NCI-H146 treated with DMSO at 0.1 percent for 48 hours (cell line): ENCODE measurements around the gene SLC25A36.

Source experiments
- DNase-seq: peaks from one replicate; lab custom pipeline; 2025; ENCODE audit not compliant: unreplicated experiment; lab: John Stamatoyannopoulos, UW

SLC25A36 gene, protein sequence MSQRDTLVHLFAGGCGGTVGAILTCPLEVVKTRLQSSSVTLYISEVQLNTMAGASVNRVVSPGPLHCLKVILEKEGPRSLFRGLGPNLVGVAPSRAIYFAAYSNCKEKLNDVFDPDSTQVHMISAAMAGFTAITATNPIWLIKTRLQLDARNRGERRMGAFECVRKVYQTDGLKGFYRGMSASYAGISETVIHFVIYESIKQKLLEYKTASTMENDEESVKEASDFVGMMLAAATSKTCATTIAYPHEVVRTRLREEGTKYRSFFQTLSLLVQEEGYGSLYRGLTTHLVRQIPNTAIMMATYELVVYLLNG

DNA sequence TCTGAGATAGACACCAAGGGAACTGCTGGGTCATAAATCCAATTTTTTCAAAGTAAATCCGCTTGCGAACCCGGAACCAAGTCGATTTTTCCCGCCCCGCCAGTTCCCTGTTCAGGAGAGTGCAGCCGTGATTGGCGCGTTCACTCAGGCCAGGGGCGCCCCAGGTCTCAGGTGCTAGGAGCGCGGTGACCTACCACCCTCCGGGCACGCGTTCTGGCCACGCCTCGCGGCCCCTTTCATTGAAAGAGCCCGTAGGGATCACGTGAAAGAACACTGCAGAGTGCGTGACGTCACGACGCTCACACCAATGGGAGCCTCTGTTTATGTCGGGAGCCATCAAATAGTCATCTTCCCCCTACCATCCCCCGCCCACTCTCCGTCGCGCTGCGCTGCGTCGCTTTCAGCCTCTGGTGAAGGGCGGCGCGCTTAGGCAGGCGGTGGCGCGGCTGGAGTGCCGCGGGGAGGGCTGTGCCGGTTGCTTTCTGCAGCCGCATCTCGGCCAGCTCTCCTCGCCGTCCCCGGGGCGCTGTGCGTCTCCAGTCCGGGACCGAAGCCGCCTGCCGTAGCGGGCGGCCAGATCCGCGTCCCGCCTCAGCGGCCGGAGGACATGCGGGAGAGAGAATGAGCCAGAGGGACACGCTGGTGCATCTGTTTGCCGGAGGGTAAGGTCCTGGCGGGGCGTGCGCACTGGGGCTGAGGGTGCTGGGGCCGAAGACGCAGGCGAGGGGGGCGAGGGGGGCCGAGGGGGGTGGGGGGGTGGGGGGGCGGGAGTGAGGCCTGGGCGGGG, at the start of gene SLC25A36:
TSS of gene SLC25A36 (plus strand) at position 403 of the 787 bp plus-strand sequence. CDS start at position 622, 219 bp downstream.
- DNase-seq: peak; percentile 99

DNA sequence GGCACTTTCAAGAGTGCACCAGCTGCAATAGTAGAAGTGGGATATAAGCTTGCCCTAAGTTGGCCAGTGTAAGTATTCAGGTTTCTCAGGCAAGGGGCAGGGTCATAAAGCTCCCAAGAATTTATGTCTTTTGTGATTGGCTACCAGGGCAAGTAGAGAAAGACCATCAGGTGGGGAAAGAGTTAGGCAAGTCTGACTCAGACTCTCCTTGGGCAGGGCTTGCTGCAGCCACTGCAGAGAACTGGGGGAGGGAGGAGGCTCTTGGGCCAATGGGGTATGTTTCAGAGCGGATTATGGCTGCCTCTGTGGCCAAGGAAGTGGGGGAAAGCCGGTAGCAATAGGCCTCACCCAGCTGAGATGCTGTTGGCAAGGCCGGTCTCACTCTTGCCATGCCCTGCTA, 44.6 kb upstream of the SLC25A36 start:
- DNase-seq: no peak

DNA sequence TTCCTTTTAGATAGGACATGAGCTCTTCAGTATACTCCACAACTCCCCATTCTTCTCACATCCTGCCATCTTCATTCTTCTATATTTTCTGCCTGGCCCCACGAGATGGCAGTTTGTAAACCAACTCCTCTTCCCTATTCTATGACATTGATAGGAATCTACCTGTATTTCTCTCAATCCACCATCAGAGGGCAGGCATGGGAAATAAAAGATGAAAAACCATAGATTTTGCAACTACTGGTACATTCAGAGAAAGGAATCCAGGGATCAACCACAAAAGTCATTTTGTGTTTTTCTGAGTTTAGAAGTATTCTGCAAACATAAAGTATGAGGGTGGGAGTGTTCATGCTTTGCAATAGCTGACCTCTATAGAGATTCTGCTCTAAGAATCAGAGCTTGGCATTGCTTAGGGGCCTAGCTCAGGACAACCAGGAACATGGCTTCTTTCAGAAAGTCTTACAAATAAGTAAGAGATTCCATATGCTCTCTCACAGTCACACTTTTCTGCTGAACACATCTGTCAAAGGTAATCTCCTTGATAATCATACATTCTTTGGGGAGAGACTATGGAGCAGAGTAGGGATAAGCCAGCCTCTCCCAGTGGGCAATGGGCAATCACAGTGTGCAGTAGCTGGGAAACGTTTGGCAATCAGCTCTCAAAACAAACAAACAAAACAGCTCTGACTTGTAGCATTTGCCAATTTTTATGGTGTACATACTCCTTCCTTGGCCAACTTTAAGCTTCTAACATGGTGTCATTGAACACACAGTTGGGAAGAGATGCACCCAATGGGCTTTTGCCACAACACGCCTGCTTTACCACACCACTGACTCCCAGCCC, 43.1 kb upstream of the SLC25A36 start:
- DNase-seq: peak; percentile 77

DNA sequence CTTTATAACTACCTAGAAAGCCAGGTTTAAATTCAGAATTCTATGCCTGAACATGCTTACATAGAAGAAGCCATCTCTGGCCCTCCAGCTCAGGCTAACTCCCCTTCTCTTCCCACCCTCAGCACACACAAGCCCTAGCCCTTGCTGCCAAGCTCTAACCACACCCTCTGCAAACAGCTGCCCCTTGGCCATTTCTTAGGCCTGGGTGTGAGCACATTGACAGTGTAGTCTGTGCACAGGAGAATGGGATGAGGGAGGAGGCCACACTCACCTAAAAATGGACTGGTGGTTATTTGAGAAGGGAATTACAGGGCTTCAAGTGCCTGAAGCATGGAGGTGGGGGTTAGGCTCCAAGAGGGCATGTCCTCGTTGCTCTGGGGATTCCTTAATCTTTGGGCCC, 42.3 kb upstream of the SLC25A36 start:
- no peak for DNase-seq

DNA sequence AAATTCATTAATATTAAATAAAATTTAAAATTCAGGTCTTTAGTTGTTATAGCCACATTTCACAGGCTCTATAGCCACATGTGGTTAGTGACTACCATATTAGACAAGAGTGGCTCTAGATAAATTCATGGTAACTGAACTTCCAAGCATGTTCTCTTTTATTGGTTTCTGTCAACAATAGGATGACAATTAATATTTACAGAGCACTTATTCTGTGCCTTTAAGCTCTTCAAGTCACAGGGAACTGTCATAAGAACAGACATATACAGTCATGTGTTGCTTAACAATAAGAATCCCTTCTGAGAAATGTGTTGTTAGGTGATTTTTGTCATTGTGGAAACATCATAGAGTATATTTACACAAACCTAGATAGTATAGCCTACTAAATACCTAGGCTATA, 38.8 kb upstream of the SLC25A36 start:
- DNase-seq: no peak

DNA sequence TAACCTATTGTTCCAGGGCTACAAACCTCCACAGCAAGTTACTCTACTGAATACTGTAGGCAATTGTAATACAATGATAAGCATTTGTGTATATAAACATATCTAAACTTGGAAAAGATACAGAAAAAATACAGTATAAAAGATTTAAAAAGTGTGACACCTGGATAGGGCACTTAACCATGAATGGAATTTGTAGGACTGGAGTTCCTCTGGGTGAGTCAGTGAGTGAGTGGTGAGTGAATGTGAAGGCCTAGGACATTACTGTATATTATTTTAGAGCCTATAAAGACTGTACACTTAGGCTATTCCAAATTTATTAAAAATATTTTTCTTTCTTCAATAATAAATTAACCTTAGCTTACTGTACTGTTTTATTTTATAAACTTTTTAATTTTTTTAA, 38.4 kb upstream of the SLC25A36 start:
- no peak for DNase-seq

DNA sequence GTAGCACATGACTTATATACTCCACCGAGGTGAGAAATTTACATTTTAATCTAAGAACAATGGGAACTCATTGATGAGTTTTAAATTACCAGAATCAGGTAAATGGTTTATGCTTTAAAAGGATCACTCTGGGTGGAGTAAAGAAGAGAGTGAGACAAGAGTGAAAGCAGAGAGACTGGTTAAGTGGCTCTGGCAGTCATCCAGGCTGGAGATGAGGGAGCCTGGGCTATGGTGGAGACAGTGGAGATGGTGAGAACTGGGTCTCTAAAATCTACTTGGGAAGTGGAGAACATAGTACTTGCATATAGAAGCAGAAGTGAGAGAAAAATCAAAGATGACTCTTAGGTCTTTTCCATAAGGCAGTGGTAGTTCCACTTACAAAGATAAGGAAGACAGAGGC, 37.1 kb upstream of the SLC25A36 start:
- DNase-seq: no peak

DNA sequence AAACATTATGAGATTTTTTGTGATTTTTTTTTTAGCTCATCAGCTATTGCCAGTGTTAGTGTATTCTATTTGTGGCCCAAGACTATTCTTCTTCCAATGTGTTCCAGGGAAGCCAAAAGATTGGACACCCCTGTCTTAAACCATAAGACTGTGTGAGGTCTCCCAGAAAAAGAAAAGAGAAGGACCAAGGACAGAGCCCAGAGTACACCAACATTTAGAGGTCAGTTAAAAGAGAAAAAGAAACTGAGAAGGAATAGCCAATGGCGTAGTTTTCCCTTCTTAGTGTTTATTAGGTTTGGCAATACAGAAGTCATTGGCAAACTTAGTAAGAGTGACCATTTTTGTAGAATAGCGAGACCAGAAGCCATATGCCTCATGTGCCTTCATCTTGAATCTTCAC, 36.1 kb upstream of the SLC25A36 start:
- no peak for DNase-seq

DNA sequence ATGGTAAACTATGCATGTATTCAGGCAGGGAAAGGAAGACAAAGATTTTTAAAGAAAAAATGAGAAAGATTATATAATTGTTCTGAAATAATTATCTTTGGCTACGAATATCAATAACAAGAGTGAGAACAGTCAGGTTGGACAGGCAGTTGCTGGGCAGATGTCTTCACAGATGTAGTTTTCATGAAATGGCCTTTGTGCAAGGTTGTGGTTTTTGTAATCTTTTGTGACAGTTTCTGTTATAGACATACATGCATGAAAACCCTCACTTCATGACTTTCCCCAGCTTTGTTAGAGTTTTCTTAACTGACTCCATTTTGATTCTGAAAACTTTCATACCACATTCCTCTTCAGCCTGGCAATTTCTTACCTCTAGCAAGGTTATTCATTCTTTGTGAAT, 34.9 kb upstream of the SLC25A36 start:
- no peak for DNase-seq

DNA sequence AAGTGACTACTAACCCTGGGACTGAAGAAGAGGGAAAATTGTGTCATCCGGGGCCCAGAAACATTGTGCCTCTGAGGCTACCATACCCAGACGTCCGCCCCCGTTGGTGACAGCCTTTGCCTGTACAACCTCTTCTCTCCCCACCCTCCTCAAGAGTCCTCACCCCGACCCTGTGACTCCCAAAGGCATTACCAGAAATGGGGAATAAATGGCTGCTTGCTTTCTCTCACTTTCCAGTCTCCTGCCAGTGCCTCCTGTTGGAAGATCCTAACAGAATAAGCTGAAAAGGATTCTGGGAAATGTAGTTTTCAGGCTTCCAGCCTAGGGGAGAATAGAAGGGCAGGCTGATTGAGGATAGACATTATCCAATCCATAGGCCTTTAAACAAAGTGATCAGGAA, 30.8 kb upstream of the SLC25A36 start:
- DNase-seq: no peak

DNA sequence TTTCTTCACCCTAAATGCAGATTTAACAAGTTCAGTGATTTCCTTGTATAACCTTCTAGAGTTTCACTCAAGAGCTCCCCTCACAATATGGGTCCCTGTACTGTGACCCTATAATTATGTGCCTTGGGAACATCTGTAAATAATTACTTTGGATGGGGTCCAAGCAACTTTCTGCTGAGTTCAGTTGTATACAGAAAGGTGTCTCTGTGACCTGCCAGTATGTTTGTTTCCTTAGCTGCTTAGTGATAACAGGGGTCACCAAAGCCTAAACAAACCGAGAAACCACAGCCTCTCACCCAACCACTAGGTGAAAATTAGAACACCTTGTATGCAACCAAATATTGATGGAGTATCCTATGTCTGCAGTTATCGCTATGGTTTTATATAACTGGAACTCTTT, 29.8 kb upstream of the SLC25A36 start:
- DNase-seq: peak; percentile 95

DNA sequence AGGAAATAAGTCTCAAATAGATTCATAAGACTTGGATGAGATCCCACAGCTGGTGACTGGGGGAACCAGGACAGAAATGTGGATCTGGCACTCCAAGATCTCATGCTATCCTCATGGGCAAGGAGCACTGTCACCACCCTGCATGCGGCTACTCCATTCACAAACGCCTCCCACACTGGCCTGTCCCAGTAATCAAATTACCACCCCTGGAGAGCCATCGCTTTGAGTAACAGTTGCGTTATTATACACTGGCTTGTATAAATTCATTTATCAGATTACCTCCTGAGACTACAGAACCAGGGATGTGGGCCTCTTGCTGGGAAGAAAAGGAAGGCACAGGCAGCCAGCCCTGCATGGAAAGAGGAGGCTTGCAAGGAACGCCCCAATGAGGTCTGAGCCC, 27.9 kb upstream of the SLC25A36 start:
- DNase-seq: no peak

DNA sequence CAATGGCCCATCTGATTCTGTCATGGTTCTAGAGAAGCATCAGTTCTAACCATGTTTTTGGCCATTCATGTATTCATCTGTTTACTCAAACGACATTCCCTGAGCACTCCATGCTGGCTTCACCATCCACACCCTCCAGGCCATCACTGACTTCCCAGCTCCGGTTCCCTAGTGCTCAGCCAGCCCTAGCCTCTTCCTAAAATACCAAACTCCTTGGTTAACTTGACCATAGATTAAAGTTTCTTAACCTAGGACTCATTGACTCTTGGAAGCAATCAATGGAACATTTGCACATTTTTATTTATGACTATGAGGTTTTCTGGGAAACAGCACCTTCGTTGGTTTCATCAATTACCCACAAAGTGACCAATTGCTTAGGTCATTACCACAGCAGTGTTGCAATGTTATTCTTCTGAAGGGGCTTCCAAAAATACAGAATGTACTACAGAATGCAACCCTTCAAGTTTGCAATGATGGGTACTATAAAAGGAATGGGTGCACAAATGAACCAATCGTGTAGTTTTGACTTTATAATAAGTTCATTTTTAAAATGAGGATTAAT, 27.2 kb upstream of the SLC25A36 start:
- no peak for DNase-seq

DNA sequence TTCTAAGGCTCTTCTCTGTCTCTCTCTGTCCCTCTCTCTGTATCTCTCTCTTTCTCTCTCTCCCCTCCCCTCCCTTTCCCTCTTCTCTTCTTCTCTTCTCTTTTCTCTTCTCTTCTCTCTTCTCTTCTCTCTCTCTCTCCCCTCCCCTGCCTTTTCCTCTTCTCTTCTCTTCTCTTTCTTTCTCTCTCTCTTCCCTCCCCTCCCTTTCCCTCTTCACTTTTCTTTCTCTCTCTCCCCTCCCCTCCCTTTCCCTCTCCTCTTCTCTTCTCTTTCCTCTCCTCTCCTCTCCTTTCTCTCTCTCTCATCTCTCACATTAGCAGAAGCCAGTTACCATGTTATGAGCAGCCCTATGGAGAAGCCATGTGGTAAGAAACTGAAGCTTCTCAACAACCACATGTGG, 25.0 kb upstream of the SLC25A36 start:
- DNase-seq: no peak

DNA sequence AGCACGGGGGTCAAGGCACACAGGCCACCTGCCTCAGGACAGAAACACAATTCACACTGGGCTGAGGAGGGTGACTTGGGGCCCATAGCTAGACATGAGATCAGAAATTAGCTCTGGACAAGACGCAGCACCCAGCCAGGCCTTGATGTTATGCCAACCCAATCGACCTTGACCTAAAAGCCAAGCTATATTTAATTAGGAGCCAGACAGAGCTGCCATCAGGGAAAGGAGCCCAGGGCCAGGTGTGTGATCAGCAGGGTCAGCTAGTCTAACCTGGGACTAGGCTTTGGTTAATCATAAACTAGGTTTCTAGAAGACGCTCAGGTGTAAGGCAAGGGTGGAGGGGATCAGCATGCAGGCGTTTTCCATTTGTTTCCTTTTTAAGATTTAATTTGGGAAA, 23.9 kb upstream of the SLC25A36 start:
- DNase-seq: no peak

DNA sequence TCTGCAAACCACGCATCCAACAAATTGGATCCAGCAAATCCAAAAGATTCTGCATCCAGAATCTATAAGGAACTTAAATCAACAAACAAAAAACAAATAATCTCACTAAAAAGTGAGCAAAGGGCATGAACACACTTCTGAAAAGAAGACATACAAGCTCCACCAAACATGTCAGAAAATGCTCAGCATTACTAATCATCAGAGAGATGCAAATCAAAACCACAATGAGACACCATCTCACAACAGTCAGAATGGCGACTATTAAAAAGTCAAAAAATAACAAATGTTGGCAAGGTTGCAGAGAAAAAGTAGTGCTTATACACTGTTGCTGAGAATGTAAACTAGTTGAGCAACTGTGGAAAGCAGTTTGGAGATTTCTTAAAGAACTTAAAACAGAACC, 21.6 kb upstream of the SLC25A36 start:
- DNase-seq: no peak

DNA sequence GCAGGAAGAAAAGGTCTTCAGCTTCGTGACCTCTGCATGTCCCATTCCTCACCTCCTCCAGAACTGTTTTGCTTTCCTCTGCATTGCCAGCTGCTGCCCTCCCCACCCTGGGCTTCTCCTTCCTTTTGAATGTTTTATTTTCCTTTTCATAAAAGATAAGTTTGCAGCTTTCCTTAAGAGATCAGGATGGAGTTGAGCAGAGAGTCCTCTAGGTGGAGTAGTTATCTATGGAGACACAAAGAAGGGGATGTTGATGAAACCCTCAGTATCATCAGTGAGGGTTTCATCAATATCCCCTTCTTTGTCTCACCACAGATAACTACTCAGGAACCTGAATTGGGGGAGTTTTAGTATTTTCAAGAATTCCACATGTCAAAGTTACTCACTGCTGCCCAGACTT, 19.0 kb upstream of the SLC25A36 start:
- peak; percentile 25 for DNase-seq

DNA sequence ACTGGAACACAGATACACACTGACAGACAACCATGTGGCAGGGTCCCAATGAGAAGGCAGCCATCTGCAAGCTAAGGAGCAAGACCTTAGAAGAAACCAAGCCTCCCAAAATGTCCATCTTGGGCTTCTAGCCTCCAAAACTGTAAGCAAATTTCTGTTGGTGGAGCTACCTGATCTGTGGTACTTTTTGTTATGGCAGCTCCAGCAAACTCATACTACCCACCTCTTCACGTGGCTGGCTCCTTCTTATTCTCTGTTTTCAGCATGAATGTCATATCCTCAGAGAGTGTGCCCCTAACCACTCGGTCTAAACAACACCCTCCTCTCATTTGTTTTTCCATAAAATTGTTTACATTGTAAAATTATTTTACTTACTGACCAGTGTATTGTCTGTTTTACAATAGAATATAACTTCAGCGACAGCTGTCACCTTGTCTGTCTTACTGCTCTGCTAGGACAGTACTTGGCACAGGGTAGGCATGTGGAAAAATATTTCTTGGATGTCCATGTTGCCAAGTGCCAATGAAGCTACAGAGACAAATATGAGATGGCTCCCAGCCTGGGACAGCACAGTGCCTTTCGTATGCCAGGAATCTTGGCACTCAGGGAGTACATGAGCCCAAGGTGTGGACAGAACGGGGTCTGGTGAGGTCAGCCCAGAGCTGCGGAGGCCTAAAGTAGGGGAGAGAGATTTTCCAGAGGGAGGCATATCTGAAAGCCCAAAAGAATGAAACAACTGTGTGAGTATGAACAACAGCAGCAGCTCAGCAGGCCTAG, 17.4 kb upstream of the SLC25A36 start:
- no peak for DNase-seq

DNA sequence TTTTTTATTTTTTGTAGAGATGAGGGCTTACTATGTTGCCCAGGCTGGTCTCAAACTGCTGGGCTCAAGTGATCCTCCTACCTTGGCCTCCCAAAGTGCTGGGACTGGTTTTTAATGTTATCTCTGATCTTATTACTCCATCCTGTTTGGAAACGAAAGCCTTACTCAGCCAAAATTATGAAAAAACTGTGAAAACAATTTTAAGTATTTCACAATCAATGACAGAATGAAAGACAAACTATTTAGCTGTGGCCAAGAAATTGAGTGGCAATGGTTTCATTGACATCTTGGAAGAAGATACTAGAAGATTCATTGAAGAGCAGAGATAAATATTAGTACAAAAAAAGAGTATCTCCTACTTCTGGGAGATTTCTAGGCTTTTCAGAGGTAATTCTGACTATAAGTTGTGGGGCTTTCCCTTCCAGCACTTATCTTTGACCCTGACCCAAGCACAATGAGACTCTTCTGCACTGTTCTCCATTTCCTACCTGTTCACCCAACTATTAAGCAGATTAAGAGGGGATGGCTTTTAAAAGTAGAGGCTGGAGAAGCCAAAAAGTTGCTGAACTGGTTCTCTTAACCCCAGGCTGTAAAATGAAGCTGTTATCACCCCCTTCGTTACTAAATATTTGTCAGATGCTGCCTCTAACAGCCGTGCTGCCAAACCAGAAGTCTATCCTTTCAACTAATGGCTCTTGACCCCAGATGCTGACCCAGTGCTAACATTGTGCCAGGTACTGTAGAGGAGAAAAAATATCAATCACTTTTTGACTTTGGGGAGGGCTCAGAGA, 14.2 kb upstream of the SLC25A36 start:
- DNase-seq: no peak

DNA sequence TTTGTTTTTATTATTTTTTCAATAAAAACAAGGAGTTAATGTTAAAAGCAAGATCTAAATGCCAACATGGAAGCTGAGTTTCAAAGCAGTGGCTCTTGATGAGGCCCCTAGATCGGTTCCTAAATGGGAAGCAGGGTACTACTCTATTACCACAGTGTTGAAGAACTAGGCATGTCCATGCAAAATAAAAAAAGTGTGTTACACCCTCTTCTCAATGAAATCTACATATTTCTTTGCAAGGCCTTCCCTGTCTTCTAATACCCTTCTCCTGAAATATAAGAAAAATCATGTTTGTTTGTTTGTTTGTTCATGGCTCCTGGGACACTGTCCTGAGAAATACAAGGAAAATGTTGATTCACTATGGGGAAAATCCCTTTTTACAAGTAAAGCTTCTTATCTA, 12.2 kb upstream of the SLC25A36 start:
- no peak for DNase-seq
